ENCODE measurements around the gene EIF1.

DNA sequence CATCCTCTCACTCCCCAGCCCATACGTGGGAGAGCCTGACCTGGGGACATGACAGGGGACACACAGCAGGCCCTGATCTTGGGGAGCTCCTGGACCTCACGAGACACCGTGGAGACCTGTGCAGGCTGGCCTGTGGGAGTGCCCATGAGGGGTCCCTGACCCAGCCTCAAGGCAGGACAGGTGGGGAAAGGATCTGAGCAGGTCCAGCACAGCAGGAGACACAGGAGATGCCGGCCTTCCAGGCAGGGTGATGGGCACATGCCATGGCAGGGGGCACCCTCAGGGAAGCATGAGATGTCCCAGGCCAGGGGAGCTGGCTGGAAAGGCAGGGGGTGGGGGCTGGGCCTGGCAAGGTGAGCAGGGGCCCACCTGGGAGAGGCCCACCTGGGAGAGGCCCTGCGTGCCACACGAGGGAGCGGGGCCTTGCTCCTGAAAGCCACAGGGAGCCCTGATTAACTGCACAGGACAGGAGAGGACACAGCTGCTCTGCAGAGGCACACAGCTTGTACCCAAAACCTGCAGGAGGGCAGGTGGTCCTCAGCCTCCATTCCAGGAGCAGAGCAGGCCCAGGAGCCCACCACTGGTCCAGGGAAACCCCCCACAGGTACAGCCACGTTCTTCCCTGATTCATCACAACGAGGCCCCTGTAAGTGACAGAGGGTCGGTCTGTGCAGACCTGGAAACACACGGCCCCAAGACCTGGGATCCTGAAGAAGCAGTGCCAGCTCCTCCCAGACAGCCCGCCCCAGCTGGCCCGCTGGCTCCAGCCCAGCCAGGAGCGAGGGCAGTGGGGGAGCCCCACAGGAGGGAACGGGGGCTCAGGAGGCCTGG lies 37.7 kb upstream of the EIF1 start:
- TF ChIP-seq, protein P1, sequence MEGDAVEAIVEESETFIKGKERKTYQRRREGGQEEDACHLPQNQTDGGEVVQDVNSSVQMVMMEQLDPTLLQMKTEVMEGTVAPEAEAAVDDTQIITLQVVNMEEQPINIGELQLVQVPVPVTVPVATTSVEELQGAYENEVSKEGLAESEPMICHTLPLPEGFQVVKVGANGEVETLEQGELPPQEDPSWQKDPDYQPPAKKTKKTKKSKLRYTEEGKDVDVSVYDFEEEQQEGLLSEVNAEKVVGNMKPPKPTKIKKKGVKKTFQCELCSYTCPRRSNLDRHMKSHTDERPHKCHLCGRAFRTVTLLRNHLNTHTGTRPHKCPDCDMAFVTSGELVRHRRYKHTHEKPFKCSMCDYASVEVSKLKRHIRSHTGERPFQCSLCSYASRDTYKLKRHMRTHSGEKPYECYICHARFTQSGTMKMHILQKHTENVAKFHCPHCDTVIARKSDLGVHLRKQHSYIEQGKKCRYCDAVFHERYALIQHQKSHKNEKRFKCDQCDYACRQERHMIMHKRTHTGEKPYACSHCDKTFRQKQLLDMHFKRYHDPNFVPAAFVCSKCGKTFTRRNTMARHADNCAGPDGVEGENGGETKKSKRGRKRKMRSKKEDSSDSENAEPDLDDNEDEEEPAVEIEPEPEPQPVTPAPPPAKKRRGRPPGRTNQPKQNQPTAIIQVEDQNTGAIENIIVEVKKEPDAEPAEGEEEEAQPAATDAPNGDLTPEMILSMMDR (IDR thresholded peaks at IDR 0.05 in 2 of 3, conservative IDR thresholded peaks at IDR 0.05 in 1 of 3; ENCODE audit: borderline replicate concordance in 1 of 3, insufficient read depth in 1 of 3, low read depth in 2 of 3, low read length in 2 of 3): no peak
- TF ChIP-seq POLR2A (IDR thresholded peaks at IDR 0.05; ENCODE audit: borderline replicate concordance, extremely low read depth, insufficient read depth, insufficient read length) (no peak), POLR2AphosphoS5 (IDR thresholded peaks at IDR 0.05; ENCODE audit: low read depth, low read length) (no peak), FOSL1 (IDR thresholded peaks at IDR 0.05; ENCODE audit: low read depth) (no peak), SIN3A (IDR thresholded peaks at IDR 0.05; ENCODE audit: low read depth) (no peak)

All from HCT116 (cell line).